ENCODE measurements around the gene DEK. TPM values are rescaled to one million over a fixed set of nuclear protein-coding genes. Genes with fewer than 3 reads are reported as not detected.

DEK gene
- total and polyA plus RNA-seq, 2 donors (not counting 1 experiment from before 2014, with no cell fraction given): 13.6 to 114 TPM

DNA sequence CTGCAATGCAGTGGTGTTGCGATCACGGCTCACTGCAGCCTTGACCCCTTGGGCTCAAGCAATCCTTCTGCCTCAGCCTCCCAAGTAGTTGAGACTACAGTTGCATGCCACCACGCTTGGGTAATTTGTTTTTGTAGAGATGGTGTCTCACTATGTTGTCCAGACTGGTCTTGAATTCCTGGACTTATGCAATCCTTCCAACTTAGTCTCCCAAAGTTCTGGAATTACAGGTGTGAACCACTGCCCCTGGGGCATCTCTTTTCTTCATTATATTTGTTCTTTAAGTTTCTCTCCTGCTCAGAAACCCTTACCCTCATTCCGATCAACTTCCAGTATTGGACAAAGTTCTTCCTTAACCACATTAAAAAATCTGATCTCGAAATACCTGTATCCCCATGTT is 44.7 kb upstream of the DEK start:
- peaks cover 0 to 4% (median 2%) of the 10 kb centered on the region in 4 experiments for H3K27me3 ChIP-seq (replicated peaks in 1 of 4; ENCODE audit: control extremely low read depth in 1 of 4, control insufficient read depth in 3 of 4, insufficient read depth in 4 of 4, low read length in 3 of 4)
- Mint-ChIP-seq H3K4me3 (no peak overlapping the region), H3K4me1 (no peaks in the 10 kb centered on the region), H3K9me3 (ENCODE audit: insufficient read depth) (no peaks in the 10 kb centered on the region), H3K27ac (no peak overlapping the region), H3K27me3 (peaks cover 21% of the 10 kb centered on the region)
- ChIA-PET POLR2A (no interaction called here), CTCF (no interaction called here)
- no peak overlapping the region for H2AFZ ChIP-seq (ENCODE audit: insufficient read depth, low read depth, low read length, poor library complexity, severe bottlenecking)
- ATAC-seq (ENCODE audit: low read depth) (no peak), DNase-seq (no peak)
- H3K9me3 ChIP-seq (ENCODE audit: control extremely low read depth in 1 of 3, control insufficient read depth in 2 of 3, insufficient read depth in 1 of 3, low read length in 2 of 3): no peaks in the 10 kb centered on the region
- 100% methylated on average over 2 of the region's 5 CpGs for WGBS (ENCODE audit: insufficient coverage)
- no peaks in the 10 kb centered on the region for H3K36me3 ChIP-seq (replicated peaks in 1 of 2; ENCODE audit: control extremely low read depth in 1 of 2, control insufficient read depth in 1 of 2, extremely low read depth in 1 of 2, insufficient read depth in 2 of 2, low read length in 1 of 2)
- no peak overlapping the region for H3K4me2 ChIP-seq (replicated peaks; ENCODE audit: low read depth, low read length, poor library complexity, severe bottlenecking)
- intact Hi-C loops (cut with micrococcal nuclease): no loop called here
- H3K9ac ChIP-seq (ENCODE audit: low read length): no peak overlapping the region
- no peaks in the 10 kb centered on the region for H3K4me1 ChIP-seq (ENCODE audit: control insufficient read depth in 2 of 2, insufficient read depth in 2 of 2, low read length in 2 of 2)
- H3K79me2 ChIP-seq (ENCODE audit: control insufficient read depth, insufficient read depth, low read length): no peaks in the 10 kb centered on the region
- TF ChIP-seq, protein P1, sequence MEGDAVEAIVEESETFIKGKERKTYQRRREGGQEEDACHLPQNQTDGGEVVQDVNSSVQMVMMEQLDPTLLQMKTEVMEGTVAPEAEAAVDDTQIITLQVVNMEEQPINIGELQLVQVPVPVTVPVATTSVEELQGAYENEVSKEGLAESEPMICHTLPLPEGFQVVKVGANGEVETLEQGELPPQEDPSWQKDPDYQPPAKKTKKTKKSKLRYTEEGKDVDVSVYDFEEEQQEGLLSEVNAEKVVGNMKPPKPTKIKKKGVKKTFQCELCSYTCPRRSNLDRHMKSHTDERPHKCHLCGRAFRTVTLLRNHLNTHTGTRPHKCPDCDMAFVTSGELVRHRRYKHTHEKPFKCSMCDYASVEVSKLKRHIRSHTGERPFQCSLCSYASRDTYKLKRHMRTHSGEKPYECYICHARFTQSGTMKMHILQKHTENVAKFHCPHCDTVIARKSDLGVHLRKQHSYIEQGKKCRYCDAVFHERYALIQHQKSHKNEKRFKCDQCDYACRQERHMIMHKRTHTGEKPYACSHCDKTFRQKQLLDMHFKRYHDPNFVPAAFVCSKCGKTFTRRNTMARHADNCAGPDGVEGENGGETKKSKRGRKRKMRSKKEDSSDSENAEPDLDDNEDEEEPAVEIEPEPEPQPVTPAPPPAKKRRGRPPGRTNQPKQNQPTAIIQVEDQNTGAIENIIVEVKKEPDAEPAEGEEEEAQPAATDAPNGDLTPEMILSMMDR (IDR thresholded peaks at IDR 0.05): no peak
- no peak for TF ChIP-seq EZH2 (IDR thresholded peaks at IDR 0.05; ENCODE audit: borderline replicate concordance, insufficient read depth, low read depth, low read length, poor library complexity, severe bottlenecking)
- no peak overlapping the region for H3K4me3 ChIP-seq (ENCODE audit: control extremely low read depth in 1 of 5, extremely low read depth in 1 of 5, insufficient read depth in 1 of 5, low read depth in 2 of 5, low read length in 4 of 5)
- H3K27ac ChIP-seq (ENCODE audit: low read length in 2 of 2): no peak overlapping the region
- no peaks in the 10 kb centered on the region for H4K20me1 ChIP-seq (ENCODE audit: control insufficient read depth, insufficient read depth, low read length, poor library complexity, severe bottlenecking)

DNA sequence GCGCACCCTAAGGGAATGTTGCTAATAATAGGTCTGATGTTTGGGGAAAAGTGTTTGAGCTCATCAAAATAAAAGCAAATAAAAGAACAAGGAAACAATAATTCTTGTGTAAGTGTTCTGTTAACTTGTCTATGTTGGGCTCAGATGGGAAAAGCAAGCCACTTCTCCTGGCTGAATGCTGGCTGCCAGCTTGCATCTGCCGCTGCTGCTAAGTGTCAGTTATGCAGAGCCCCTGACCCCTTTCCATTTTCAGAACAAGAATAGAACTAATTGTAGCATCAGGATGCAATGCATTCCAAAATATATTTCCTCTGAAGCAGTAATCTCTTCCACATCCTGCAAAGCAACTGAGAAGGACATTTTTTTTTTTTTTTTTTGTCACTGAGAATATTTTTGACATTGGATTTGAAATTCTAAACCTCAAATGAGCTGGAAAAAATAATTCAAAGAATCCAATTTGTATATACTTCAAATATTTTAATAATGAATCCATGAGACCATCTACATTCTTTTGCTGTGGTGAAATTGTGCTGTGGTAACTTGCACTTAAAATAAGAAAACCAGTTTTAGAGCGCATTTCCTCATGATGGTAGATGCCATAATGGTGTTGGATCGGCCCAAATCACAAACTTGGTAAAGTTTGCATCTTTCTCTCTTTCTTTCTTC is 43.9 kb upstream of the DEK start:
- no peaks in the 10 kb centered on the region for H3K79me2 ChIP-seq (ENCODE audit: control insufficient read depth, insufficient read depth, low read length)
- POLR2A ChIA-PET: no interaction called here
- no peaks in the 10 kb centered on the region for H4K20me1 ChIP-seq (ENCODE audit: control insufficient read depth, insufficient read depth, low read length, poor library complexity, severe bottlenecking)
- intact Hi-C loops (cut with micrococcal nuclease): no loop called here
- ATAC-seq (ENCODE audit: low read depth): no peak
- H3K4me1 ChIP-seq (ENCODE audit: control insufficient read depth in 2 of 2, insufficient read depth in 2 of 2, low read length in 2 of 2): no peaks in the 10 kb centered on the region
- no peak overlapping the region for H3K4me2 ChIP-seq (replicated peaks; ENCODE audit: low read depth, low read length, poor library complexity, severe bottlenecking)
- H3K27me3 ChIP-seq (replicated peaks in 1 of 4; ENCODE audit: control extremely low read depth in 1 of 4, control insufficient read depth in 3 of 4, insufficient read depth in 4 of 4, low read length in 3 of 4): peaks cover 0 to 4% (median 2%) of the 10 kb centered on the region in 4 experiments
- Mint-ChIP-seq H3K9me3 (ENCODE audit: insufficient read depth) (no peaks in the 10 kb centered on the region), H3K4me1 (no peaks in the 10 kb centered on the region), H3K27ac (no peak overlapping the region), H3K27me3 (peaks cover 19% of the 10 kb centered on the region), H3K4me3 (no peak overlapping the region)
- no peak for TF ChIP-seq EZH2 (IDR thresholded peaks at IDR 0.05; ENCODE audit: borderline replicate concordance, insufficient read depth, low read depth, low read length, poor library complexity, severe bottlenecking)
- TF ChIP-seq, protein P1 (IDR thresholded peaks at IDR 0.05): no peak
- H3K27ac ChIP-seq (ENCODE audit: low read length in 2 of 2): no peak overlapping the region
- no peak overlapping the region for H3K4me3 ChIP-seq (ENCODE audit: control extremely low read depth in 1 of 5, extremely low read depth in 1 of 5, insufficient read depth in 1 of 5, low read depth in 2 of 5, low read length in 4 of 5)
- 100% methylated on average over 2 of the region's 4 CpGs for WGBS (ENCODE audit: insufficient coverage)
- H3K9ac ChIP-seq (ENCODE audit: low read length): no peak overlapping the region
- no peak overlapping the region for H2AFZ ChIP-seq (ENCODE audit: insufficient read depth, low read depth, low read length, poor library complexity, severe bottlenecking)
- H3K9me3 ChIP-seq (ENCODE audit: control extremely low read depth in 1 of 3, control insufficient read depth in 2 of 3, insufficient read depth in 1 of 3, low read length in 2 of 3): no peaks in the 10 kb centered on the region
- DNase-seq: no peak
- no peaks in the 10 kb centered on the region for H3K36me3 ChIP-seq (replicated peaks in 1 of 2; ENCODE audit: control extremely low read depth in 1 of 2, control insufficient read depth in 1 of 2, extremely low read depth in 1 of 2, insufficient read depth in 2 of 2, low read length in 1 of 2)
- CTCF ChIA-PET: no interaction called here
